Measurements from ENCODE around the gene AGBL1. TPM values are rescaled to one million over a fixed set of nuclear protein-coding genes. Genes with fewer than 3 reads are reported as not detected.

AGBL1 gene
- total and polyA plus RNA-seq, 4 donors, result not detected

- H3K4me3 ChIP-seq (ENCODE audit: low read depth in 1 of 3, low read length in 3 of 3), result no peak overlapping the region
- no peaks in the 10 kb centered on the region for H3K27me3 ChIP-seq (ENCODE audit: control insufficient read depth in 4 of 4, insufficient read depth in 4 of 4, low read length in 3 of 4)
- H3K9ac ChIP-seq (ENCODE audit: low read depth in 1 of 2, low read length in 2 of 2), result no peak overlapping the region
- DNase-seq (ENCODE audit: low spot score), result no peak
- H3K9me3 ChIP-seq (ENCODE audit: control insufficient read depth in 4 of 4, low read length in 3 of 4), result no peaks in the 10 kb centered on the region
- H3K4me1 ChIP-seq (ENCODE audit: control insufficient read depth in 4 of 4, insufficient read depth in 4 of 4, low read length in 3 of 4), result no peaks in the 10 kb centered on the region
- no peaks in the 10 kb centered on the region for H3K36me3 ChIP-seq (ENCODE audit: control insufficient read depth in 4 of 4, insufficient read depth in 3 of 4, low read depth in 1 of 4, low read length in 3 of 4)
- TF ChIP-seq, protein P1, sequence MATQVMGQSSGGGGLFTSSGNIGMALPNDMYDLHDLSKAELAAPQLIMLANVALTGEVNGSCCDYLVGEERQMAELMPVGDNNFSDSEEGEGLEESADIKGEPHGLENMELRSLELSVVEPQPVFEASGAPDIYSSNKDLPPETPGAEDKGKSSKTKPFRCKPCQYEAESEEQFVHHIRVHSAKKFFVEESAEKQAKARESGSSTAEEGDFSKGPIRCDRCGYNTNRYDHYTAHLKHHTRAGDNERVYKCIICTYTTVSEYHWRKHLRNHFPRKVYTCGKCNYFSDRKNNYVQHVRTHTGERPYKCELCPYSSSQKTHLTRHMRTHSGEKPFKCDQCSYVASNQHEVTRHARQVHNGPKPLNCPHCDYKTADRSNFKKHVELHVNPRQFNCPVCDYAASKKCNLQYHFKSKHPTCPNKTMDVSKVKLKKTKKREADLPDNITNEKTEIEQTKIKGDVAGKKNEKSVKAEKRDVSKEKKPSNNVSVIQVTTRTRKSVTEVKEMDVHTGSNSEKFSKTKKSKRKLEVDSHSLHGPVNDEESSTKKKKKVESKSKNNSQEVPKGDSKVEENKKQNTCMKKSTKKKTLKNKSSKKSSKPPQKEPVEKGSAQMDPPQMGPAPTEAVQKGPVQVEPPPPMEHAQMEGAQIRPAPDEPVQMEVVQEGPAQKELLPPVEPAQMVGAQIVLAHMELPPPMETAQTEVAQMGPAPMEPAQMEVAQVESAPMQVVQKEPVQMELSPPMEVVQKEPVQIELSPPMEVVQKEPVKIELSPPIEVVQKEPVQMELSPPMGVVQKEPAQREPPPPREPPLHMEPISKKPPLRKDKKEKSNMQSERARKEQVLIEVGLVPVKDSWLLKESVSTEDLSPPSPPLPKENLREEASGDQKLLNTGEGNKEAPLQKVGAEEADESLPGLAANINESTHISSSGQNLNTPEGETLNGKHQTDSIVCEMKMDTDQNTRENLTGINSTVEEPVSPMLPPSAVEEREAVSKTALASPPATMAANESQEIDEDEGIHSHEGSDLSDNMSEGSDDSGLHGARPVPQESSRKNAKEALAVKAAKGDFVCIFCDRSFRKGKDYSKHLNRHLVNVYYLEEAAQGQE (IDR thresholded peaks at IDR 0.05), result no peak
- H3K27ac ChIP-seq (ENCODE audit: low read depth in 1 of 2, low read length in 2 of 2), result no peak overlapping the region
- WGBS, result 68% methylated on average over 6 of the region's 6 CpGs
Observed at GRCh38 chr15:86336051-86336788, 256.5 kb downstream of the AGBL1 start.

DNA sequence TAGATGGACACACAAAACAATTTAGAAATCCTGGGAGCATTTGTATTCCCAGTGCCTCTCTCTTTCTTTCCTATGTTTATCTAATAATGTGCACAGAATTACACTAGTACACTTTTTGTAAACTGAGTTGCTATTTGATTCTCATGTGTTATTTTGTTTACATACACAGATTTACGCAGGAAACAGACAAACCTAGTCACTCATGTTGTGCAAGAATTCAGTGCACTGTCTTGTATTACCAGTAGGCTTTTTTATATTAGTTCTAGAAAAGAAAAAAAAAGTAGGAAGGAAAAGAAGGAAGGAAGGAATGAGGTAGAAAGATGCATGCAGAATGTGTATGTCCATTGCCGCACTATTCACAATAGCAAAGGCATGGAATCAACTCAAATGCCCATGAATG is 257.4 kb downstream of the AGBL1 start:
- no peaks in the 10 kb centered on the region for H3K27me3 ChIP-seq (ENCODE audit: control insufficient read depth in 4 of 4, insufficient read depth in 4 of 4, low read length in 3 of 4)
- DNase-seq (ENCODE audit: low spot score), result no peak
- H3K4me1 ChIP-seq (ENCODE audit: control insufficient read depth in 4 of 4, insufficient read depth in 4 of 4, low read length in 3 of 4), result no peaks in the 10 kb centered on the region
- H3K9ac ChIP-seq (ENCODE audit: low read depth in 1 of 2, low read length in 2 of 2), result no peak overlapping the region
- no peak for TF ChIP-seq FOXA1 (IDR thresholded peaks at IDR 0.05)
- TF ChIP-seq, protein P2, sequence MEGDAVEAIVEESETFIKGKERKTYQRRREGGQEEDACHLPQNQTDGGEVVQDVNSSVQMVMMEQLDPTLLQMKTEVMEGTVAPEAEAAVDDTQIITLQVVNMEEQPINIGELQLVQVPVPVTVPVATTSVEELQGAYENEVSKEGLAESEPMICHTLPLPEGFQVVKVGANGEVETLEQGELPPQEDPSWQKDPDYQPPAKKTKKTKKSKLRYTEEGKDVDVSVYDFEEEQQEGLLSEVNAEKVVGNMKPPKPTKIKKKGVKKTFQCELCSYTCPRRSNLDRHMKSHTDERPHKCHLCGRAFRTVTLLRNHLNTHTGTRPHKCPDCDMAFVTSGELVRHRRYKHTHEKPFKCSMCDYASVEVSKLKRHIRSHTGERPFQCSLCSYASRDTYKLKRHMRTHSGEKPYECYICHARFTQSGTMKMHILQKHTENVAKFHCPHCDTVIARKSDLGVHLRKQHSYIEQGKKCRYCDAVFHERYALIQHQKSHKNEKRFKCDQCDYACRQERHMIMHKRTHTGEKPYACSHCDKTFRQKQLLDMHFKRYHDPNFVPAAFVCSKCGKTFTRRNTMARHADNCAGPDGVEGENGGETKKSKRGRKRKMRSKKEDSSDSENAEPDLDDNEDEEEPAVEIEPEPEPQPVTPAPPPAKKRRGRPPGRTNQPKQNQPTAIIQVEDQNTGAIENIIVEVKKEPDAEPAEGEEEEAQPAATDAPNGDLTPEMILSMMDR (IDR thresholded peaks at IDR 0.05; ENCODE audit: low read depth, low read length, missing input control), result no peak
- no peak for TF ChIP-seq FOXA2 (IDR thresholded peaks at IDR 0.05)
- TF ChIP-seq, protein P1 (IDR thresholded peaks at IDR 0.05), result no peak
- no peak for TF ChIP-seq RAD21 (IDR thresholded peaks at IDR 0.05)
- no peak for TF ChIP-seq HNF4A (conservative IDR thresholded peaks at IDR 0.05)
- TF ChIP-seq ZBTB33 (IDR thresholded peaks at IDR 0.05), result no peak
- TF ChIP-seq EGR1 (IDR thresholded peaks at IDR 0.05; ENCODE audit: low read depth in 2 of 2), result no peak
- TF ChIP-seq NR2F2 (IDR thresholded peaks at IDR 0.05), result no peak
- TF ChIP-seq MAX (IDR thresholded peaks at IDR 0.05), result no peak
- TF ChIP-seq GABPA (IDR thresholded peaks at IDR 0.05 in 1 of 2, conservative IDR thresholded peaks at IDR 0.05 in 1 of 2), result no peak
- TF ChIP-seq RXRA (IDR thresholded peaks at IDR 0.05), result no peak
- TF ChIP-seq, protein P3, sequence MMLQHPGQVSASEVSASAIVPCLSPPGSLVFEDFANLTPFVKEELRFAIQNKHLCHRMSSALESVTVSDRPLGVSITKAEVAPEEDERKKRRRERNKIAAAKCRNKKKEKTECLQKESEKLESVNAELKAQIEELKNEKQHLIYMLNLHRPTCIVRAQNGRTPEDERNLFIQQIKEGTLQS (IDR thresholded peaks at IDR 0.05), result no peak
- TF ChIP-seq YY1 (IDR thresholded peaks at IDR 0.05), result no peak
- no peak for TF ChIP-seq HNF4G (IDR thresholded peaks at IDR 0.05)
- H3K27ac ChIP-seq (ENCODE audit: low read depth in 1 of 2, low read length in 2 of 2), result no peak overlapping the region
- no peaks in the 10 kb centered on the region for H3K36me3 ChIP-seq (ENCODE audit: control insufficient read depth in 4 of 4, insufficient read depth in 3 of 4, low read depth in 1 of 4, low read length in 3 of 4)
- H3K4me3 ChIP-seq (ENCODE audit: low read depth in 1 of 3, low read length in 3 of 3), result no peak overlapping the region
- WGBS, result 90% methylated on average over 2 of the region's 2 CpGs
- H3K9me3 ChIP-seq (ENCODE audit: control insufficient read depth in 4 of 4, low read length in 3 of 4), result no peaks in the 10 kb centered on the region
